GM10266 (cell line): ENCODE results near the gene CECR2.

Experiments
- DNase-seq: peaks from one replicate; pipeline ENCODE4 v3.0.0; 2012; ENCODE audit errors: extremely low spot score
- CTCF ChIP-seq: IDR thresholded peaks from 2 replicates; pipeline ENCODE4 v1.5.1; 2012; ENCODE audit warnings: mild to moderate bottlenecking, low read depth; ENCODE audit not compliant: control insufficient read depth, insufficient read depth; ENCODE audit errors: missing control alignments

Gene CECR2

DNA sequence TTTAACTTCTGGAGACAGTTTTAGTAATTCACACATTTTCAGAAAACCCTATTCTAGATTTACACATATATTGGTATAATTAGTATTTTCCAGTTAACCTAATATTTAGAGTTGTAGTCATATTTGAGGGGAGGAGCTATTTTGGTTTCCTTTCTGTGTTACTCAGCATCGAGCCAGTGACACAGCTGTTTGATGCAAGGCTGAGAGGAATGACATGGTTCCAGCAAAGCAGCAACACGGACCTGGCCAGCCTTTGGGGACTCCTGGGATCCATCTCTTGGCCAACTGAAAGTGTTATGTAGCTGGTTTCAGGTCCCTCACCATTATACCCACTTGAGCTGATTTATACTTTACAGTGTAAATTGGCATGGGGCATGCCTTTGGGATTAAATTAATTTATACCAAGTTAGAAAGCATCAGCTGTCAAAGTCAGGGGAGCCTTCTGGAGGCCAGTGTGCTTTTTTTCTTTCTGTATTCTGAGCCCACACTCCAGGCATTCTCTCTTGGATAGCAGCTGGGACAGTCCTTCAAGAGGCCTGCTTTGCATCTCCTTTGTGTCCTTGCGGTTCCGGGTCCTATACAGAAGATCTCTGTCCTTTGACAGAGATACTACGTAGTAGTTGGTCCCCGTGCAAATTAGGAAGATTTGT is 102.8 kb downstream of the CECR2 start:
- no peak for TF ChIP-seq CTCF
- DNase-seq, result no peak

DNA sequence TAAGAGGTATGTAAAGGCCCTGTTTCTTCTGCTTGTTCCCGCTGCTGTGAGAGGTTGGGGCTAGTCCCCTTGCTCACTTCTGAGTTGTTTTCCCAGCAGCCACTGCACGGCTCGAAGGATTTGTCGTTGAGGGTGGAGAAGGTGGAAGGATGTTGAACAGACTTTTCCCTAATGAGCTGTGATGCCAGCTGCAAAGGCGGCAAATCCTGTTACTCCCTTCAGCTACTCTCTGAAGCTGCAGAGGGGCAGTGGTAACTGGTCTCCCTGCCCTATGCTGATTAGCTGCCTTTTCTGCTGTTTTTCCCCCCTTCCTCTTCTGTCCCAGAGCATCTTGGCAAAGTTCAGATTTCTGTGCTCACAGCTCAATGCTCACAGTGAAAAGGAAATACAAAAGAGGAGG is 103.7 kb downstream of the CECR2 start:
- no peak for DNase-seq
- TF ChIP-seq CTCF, result no peak

DNA sequence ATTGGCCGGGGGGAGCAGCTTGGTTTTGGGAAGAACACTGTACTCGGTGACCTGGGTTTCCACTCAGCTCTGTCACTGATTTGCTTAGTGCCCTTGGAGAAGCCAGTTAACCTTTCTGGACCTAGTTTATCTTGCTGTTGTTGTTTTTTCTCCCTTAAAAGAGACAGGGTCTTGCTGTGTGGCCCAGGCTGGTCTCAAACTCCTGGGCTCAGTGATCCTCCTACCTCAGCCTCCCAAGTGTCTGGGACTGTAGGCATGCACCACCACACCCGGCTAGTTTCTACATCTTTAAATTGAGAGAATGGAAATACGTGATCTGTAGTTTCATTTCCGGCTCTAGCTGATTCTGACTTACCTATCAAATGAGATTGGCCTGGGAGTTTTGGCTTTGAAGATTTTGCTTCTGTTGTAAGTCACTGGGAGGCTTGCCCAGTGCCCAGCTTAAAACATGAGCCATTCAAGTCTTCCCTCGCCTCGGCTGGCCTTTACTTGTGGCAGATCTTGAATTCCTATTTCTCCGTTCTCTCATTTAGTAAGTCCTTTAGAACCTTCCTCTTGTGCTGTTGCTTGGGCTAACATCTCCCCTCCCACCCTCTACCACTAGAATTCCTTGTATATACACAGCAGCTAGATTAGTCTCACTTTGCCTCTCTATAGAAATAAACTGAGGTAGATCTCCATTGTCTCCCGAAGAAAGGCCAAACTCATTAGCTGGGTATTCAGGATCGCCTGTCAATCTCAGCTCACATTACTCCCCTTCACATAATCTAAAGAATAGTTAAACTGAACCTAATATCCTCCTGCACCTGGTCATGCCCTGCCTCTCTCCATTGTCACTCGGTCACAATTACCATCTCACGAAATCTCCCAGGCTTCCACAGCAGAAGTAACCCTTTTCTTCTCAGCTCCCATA is 106.3 kb downstream of the CECR2 start:
- no peak for TF ChIP-seq CTCF
- DNase-seq, result no peak

DNA sequence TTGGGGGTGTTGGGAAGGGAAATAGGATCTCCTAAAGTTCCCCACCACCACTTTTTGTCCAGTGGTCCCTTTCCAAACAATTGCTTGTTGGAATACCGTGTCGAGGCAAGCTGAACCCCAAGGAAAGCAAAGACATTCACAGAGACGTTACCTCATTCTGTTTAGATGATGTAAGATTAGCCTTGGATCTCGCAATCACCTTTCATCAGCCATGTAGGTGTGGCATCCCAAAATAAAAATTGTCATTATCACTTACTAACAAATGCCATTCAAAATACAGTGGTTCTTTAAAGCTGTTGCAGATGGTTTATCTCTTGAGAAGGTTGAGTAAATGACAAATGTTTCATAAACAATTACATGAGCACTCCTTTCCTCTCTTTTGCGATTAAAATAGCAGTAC is 107.6 kb downstream of the CECR2 start:
- no peak for DNase-seq
- no peak for TF ChIP-seq CTCF

DNA sequence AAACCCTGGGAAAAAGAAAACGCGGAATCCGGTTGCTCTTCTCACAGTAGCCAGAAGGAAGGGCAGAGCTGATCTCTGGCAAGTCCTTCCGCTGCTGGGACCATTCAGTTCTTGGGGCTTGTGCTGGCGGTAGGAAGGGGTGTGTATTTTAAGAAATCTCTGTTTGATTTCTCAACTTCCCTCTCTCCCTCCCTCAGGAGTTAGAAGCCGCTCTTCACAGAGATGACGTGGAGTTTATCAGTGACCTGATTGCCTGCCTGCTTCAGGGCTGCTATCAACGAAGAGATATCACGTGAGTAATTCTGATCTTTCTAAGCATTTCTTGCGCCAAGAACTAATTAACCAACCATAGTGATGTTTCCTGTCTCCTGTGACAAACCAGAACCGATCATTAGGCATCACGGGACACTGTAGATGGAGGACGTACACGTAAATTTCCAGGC is 108.2 kb downstream of the CECR2 start:
- TF ChIP-seq CTCF, result no peak
- no peak for DNase-seq

DNA sequence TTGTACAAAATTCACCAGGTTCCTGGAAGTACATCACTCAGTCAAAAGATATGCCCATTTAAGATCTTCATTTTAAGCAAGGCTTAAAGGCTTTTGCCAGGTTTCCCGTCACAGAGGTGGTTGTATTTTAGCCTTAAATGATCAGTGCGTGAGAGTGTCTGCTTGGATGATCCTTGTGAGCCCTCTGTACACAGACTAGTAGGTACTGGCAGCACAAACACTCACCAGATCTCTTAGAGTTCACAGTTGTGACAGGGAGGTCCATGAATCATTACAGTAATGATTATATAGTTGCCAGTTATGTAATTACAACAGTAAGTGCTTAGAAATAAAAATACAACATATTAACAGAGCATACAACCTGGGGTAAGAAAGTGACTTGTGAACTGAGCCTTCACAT is 109.9 kb downstream of the CECR2 start:
- DNase-seq, result no peak
- no peak for TF ChIP-seq CTCF

- no peak for DNase-seq
Measured at GRCh38 chr22:17481424-17481823, 112.2 kb downstream of the CECR2 start.

More at GRCh38 chr22:17481424-17481823, 112.2 kb downstream of the CECR2 start:
- no peak for TF ChIP-seq CTCF
